Midbrain (tissue), 1 donor: Measurements from ENCODE around the gene UBAC1.

Experiments
- DNase-seq: peaks from one replicate; lab custom pipeline; 2025; lab: John Stamatoyannopoulos, UW

Gene UBAC1, protein sequence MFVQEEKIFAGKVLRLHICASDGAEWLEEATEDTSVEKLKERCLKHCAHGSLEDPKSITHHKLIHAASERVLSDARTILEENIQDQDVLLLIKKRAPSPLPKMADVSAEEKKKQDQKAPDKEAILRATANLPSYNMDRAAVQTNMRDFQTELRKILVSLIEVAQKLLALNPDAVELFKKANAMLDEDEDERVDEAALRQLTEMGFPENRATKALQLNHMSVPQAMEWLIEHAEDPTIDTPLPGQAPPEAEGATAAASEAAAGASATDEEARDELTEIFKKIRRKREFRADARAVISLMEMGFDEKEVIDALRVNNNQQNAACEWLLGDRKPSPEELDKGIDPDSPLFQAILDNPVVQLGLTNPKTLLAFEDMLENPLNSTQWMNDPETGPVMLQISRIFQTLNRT

DNA sequence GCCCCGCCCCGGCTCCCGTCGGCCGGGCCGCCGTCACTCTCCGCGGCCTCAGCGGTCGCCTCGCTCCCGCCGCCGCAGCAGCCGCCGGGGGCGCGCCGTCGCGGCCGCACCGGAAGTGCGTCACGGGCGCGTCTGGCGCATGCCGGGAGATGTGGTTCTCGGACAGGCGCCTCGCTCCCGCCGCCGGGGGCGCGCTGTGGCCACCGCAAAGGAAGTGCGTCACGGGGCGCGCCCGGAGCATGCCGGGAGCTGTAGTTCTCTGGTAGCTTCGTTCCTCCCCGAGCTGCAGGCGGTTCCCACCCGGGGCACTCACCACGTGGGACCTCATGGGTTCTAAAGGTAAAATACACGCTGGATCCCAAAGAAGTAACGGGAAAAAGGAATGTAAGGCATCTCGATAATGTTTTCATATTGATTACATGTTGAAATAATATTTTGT is at the start of gene UBAC1:
UBAC1 (minus strand) TSS at position 97 of the 439 bp plus-strand sequence. CDS start 211 bp downstream, outside the sequence.
- peak; percentile 96 for DNase-seq

GRCh38 chr9:136010615-136011361 is 49.6 kb upstream of the UBAC1 start:
- no peak for DNase-seq

DNA sequence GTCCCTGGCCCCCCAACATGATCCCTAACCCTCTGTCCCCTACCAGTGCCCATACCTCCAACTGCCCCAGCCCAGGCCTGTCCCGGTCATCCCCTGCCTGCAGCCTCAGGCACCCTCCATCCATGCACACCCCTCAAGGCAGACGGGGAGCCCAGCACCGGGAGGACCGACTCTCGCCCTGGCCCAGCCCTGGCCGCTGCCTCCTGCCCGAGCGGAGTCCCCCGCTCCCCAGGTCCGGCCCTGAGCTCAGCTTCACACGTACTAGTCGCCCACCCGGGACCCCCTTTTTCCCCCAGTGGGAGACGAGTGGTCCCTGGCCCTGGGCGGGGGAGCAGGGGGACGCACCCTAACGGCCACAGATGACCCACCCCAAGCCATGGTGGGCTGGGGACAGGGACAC is 49.0 kb upstream of the UBAC1 start:
- no peak for DNase-seq

- no peak for DNase-seq
These were observed 48.3 kb upstream of the UBAC1 start for GRCh38 chr9:136009516-136009915.

GRCh38 chr9:136008693-136008997 is 47.5 kb upstream of the UBAC1 start:
- DNase-seq, result no peak

DNA sequence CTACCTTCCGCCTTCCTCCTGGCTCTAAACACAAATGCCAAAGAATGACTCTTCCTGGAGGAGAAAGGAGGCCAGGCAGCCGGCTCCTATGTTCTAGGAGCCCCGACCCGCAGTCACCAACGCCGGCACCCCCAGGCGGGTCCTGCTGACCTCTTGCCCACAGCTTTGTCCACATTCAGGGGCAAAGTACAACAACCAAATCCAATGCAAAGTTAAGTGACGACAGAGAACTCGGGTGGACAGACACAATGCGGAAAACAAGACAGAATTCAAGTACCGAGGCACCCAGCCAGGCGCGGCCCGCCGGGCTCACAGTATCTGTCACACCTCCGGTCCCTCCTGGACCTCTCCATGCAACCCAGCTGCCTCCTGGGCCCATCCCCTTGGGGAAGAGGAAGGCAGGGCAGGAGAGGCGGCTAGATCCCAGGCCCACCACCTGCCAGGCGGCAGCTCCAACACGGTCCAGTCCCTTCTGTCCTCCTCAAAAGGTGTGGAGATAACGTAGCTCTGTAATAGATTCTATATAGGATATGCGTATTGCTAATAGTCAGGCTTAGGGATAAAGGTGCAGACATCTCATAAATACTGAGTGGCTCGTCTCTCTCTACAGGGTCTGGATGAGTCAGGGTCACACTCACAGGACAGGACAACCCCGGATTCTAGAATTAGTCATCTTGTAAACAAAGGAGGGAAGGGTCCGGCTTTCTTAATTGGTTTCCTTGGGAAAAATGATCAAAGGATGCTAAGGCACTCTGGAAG is 46.9 kb upstream of the UBAC1 start:
- DNase-seq, result no peak

DNA sequence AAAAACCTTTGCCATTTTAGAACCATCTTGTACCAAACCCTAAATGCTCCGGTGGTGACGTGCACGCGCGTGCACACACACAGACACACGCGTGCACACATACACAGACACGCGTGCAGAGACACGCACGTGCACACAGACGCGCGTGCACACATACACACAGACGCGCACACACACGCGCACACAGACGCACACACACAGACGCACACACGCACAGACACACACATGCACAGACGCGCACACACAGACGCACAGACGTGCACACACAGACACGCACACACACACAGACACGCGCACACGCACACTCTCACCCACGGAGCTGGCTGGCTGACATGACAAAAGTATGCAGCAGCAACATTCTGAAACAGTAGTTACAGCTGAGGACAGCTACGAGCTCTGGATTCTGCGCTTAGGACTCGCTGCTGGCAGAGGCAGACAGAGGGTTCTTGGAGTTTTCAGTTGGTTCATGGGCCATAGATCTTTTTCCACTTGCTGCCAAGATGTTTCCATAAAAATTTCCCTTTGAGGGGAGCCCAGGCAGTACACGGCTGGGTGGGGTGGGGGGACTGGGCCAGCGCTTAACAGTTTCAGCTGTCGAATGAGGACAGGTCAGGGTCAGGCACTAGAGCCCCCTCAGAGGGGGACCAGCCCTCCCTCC is 46.2 kb upstream of the UBAC1 start:
- no peak for DNase-seq

DNA sequence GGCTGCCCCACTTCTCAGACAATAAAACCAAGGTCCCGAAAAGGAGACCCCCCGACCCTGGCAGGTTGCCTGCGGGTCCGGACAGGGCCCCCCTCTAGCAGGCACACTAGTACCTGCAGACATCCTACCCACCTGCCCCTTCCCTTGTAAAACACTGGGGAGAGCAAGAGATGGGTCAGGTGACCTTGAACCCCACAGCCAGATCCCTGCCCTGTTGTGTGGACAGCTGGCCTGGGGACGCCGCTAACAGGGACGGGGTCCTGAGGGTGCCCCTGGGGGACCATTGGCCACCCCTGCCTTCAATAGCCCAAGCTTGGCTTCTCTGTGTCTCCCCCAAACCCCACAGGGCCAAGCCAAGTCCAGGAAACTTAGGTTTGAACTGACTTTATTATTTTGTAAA is 45.0 kb upstream of the UBAC1 start:
- no peak for DNase-seq

GRCh38 chr9:136004712-136005111 is 43.5 kb upstream of the UBAC1 start:
- no peak for DNase-seq

DNA sequence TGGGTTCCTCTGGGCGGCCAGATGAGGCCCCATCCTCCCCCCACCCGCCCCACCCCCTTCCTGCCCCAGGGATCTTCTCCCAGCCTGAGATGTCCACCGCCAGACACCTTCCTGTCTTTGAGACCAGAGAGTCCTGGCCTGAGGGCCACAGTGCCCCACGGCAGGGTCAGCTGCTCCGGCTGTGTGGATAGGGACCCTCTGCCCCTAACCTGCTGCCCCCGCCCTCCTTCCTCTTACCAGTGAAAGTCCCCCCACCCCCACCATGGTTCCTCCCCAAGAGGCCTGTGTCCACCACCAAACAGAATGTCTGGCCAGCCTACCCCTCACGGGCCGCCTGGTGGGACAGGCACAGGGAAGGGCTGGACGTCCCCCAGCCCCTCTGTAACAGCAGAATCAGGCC is 43.0 kb upstream of the UBAC1 start:
- no peak for DNase-seq

DNA sequence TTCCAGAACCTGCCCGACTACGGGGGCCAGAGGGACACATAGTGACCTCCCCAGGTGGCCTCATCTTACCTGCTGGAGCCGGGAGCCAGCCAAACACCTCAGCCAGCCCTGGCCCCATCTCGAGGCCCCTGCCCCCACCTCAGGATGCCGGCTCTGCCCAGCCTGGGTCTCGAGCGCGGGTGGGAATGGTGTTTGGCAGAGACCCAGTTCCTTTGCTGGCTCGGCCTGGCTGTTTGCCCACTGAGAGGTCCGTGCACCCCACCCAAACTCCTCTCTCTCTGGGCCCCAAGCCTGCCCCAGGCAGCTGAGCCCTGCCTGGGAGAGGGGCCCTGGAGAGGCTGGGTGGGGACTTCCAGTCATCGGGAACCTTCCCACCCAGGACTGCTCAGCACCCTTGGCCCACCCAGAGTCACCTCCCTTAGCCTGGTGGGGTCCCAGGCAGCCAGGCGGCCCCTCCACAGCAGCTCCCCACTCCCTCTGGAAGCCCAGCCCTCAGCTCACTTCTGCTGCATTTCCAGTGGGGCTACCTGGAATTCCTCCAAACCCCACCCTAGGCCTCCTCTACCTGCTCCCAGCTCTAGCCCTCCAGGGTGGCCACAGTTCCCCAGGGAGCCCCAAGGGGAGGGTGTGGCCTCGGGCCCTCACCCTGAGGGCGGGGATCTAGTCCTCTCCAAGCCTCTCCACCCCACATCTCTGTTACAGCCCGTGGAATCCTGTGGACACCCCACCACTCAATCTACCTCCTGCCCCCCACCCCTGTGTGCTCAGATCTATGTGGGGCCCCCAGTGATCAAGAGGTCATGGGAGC is 42.4 kb upstream of the UBAC1 start:
- DNase-seq, result no peak

DNA sequence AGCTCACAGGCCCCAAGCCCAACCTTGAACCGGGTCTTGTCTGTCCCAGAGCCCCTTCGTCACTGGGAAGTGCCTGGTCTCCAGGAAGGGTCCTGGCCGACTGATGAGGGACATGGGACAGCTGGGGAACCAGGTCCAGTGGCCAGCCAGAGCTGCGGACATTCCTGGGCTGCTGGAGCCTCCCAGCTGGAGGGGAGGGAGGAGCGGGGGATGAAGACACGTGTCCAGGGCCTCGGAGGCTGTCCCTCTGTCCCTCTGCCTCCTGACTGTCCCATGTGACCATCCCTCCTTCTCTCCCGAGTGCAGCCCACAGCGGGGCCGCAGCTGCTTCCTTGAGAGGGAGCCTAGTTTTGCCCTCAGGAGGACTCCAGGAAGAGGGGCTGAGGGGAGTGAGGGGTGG is 41.7 kb upstream of the UBAC1 start:
- no peak for DNase-seq

GRCh38 chr9:136002215-136002614 is 41.0 kb upstream of the UBAC1 start:
- DNase-seq, result no peak

- DNase-seq, result no peak
These were observed 40.1 kb upstream of the UBAC1 start for GRCh38 chr9:136001231-136001630.

DNA sequence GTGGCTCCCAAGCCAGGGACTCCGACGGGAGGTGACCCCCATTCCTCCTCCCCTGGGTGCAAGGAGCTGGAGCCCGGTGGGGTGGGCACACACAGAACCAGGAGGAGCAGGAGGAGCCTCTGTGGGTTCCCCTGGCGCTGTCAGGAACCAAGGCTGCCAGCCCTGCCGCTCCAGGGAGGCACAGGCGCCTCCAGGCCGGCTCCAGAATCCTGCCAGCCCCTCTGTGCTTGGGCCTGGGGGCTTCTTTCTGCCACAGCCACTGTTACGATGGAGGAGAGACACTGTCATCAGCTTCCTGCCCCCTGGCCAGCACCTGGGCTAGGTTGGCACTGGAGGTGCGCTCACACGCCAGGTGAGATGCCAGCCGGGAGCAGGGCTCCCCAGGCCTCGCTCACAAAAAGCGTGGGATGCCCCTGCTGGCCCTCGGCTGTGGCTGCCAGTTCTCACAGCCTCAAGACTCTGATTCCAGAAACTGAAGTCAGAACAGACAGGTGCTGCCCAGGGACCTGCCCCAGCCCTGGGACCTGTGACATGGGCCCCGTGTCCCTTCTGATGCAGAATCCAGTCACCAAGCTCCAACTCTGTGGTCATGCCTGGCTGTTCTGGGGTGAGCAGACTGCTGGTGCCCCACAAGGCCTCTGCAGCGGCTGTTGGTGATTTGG is 37.4 kb upstream of the UBAC1 start:
- no peak for DNase-seq

DNA sequence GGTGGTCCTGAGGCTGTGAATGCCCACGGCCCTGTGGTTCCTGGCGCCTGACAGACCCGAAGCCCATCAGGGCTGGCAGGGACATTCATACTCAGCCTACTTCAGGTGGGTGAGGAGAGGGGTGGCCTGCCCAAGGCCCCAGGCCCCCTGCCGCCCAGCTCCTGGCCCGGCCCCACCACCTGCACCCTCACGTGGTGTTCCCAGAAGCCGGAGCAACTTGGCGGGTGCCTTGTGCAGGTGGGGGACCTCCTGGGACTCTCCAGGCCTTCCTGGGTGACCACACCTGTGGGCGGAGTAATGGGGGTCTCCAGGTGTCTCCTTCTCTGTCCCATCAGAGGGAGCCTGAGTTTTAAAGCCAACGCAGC is 36.8 kb upstream of the UBAC1 start:
- DNase-seq, result no peak

DNA sequence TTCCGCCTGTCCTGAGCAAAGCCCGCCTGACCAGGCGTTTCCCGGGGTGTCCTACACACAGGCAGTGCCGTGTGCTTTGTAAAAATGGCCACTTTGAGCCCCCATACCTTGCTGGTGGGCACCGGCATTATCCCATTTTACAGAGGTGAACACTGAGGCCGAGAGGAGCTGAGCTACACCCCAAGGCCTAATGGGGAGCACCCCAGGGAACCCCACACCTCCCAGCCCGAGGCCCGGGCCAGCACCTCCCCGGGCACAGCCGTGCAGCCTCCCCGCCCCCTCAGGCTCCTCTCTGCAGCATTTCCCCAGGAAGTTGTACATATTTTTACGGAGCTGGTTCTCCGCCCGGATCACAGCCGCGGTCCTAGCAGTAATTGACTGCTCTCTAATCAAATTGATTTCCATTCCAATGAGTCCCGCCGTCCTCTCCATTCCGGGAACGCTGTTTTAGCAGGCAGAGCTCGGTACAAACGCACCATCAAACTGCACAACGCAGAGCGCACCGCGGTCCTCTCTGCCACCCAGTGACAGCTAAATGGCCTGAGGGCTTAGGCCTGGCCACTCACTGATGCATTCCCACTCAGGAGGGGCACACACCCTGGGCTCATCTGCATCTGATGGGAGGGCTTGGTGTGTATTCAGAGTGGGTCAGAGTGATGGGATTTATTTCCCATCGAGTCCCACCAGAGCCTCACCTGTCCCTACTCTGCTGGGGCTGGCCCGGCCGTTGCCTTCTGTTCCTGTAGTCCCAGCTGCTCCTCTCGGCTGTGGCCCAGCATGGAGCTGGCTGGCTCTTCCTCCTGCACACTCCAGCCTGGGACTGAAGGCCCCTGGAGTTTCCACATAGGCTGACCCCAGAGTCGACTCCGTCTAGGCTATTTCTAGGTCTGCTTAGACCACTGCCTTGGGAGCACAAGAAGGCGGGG is 36.2 kb upstream of the UBAC1 start:
- no peak for DNase-seq

- no peak for DNase-seq
These were observed 34.6 kb upstream of the UBAC1 start for GRCh38 chr9:135995816-135996215.

- no peak for DNase-seq
These were observed 33.5 kb upstream of the UBAC1 start for GRCh38 chr9:135994501-135995192.
